ENCODE measurements around the gene RFX4.
"Not testable (repeated sequence)": the region's sequence is repeated elsewhere in the genome, so short reads cannot be mapped to it uniquely, and the experiment has no call there.

RFX4 gene

DNA sequence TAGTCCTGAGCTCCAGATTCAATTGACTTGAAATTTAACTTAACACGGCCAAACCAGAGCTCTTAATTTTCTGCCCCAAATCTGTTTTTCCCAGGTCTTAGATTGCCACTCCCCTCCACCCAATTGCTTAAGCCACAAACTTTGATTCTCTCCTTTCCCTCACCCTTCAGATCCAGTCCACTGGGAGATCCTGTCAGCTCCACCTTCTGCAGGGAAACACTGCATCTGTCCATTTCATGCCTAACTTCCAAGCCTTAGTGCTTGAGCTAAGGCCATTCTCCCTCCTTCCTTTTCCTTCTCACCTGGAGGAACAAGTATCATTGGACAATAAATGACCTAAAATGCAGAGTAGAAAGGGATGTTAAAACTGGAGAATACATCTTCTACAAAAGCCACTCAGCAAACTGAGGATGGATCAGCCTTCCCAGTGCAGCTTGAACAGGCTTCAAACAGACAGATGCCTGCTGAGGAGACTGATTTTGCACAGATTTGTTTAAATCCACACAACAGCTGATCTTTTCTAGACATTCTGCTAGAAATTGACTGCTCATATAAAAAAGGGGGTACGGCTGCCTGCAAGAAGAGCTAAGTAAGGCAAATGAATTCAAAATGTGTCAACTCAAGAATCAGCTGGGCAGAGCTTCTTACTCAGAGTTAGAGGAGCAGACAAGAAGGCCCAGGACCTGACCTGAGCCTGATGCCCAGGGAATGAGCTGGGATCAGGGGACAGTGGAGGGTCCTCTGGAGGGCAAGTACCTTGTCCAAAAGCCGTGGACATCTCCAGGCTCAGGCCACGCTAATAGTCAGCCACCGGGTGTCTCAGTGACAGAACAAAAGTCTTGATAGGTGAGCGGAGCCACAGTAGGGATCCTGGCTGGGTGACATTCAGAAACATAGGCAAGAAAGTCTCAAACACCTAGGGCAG lies 110.4 kb downstream of the RFX4 start:
- DNase-seq: no peak

DNA sequence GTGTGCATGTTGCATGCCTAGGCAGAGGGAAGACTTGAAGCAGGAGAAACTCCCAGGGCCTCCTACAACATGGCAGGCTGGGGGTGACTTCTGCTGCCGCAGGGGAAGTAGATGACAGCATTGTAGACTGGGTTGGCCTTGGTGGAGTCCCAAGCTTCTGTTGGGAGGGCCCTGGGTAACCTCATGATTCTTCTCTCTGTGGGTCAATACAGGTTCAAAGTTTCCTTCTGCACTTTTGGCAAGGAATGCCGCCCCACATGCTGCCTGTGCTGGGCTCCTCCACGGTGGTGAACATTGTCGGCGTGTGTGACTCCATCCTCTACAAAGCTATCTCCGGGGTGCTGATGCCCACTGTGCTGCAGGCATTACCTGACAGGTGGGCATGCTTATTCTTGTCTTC lies 113.3 kb downstream of the RFX4 start:
- no peak for DNase-seq

DNA sequence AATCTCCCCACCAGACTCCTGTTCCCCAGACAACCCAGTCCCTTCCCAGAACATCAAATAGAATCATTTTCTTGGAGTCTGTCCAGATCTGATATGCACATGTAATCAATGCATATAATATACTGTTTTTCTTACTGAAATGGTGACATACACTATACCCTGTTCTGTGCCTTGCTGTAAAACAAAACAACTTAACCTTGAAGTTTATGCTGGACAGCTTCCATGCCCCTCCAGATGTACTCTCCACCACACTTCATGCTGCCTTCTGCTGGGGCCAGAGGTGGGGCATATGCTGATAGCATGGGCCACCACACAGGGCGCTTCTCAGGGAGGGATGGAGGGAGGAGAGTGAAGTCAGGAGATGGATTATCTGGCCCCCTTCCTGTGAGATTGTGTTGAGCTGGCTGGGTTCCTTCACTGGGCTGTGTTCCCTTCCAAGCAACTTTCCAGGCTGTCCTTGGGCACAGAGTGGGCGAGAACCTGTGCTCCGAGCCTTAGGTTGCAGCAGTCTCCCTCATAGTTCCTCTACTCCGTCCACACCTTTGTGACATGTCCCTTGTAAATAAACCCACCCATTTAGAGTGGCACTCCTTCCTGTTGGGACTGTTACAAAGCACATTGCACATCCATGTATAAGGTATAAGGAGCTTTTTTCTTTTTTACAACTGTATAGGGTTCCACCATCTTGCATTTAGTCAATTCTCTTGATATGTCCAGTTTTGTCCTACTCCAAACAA lies 114.0 kb downstream of the RFX4 start:
- DNase-seq: no peak

DNA sequence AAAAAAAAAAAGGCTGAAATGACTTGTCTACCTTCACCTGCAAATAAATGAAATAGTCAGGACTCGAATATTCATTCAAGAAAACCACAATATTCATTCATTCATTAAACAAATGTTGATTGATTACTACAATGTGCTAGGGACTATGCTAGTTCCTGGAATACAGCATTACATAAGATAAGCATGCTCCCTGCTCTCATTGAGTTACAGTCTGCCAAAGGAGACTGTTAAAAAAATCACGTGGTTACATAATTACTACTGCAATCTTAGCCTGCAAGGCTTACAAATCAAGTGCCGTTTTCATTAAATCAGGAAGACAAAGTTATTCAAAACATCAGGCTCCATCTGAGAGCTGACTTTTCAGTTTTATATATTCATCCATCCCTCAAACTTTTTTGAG lies 121.3 kb downstream of the RFX4 start:
- no peak for DNase-seq

DNA sequence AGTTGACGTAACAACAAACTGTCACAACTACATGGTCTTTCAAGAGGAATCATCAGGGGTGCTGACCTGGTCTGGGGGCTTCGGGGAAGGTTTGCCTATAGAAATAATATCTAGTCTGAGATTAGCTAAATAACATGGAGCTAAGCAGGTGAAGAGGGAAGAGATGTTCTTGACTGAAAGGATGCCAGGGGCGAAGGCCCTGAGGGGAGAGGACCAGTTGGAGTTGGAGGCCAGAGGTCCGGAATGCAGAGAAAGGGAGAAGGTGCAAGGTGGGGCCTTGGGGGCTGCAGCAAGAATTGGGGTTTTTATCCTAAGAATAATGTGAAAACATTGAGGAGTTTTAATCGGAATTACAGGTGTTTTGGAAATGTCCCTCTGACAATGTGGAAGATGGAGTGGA lies 123.2 kb downstream of the RFX4 start:
- DNase-seq: no peak

DNA sequence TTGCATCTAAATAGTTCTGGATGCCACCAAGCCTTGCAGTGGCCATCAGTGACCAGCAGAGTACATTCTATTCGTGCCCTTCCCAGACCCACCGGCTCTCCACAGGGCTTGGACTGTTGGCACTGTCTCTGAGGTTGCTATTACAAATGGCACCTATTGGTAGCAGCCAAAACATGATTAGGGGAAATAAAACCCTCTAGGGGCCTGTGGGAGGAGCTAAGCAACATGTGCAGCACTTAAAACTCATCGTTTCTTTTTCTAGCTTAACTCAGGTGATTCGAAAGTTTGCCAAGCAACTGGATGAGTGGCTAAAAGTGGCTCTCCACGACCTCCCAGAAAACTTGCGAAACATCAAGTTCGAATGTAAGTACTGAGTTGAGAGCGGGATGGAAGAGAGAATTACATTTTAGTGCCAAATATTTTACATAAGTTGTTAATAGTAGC lies 126.3 kb downstream of the RFX4 start:
- no peak for DNase-seq

DNA sequence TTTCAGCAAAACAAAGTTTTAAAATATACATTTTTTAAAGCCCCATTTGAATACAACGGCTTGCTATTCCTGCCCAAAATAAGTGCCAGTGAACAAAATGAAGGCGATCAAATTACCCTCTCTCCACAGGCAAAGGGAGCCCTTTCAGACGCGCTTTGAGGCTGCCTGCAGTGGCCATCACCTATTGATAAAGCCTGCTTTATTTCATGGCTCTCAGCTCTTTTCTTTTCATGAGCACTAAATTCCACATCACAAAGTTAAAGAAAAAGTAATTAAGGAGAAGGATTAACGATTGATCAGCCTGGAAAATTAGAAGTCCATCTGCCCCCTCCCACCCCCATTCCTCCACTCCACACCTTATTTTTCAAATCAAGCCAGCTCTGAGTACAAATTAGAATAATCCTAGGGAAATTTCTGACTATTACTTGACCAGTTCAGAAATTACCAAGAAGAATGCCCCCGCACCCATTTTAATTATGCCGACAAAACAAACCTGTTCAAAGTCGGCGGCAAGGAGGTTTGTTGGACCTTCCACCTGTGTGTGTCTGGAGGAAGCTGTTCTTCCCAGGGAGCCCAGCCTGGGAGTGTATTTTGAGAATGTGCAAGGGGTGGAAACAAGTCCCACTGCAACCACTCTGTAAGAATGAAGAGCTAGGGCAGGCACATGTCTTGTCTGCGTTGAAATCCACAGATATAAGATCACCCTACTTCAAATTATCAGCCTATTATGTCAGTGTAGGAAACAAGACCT lies 127.5 kb downstream of the RFX4 start:
- DNase-seq: no peak

DNA sequence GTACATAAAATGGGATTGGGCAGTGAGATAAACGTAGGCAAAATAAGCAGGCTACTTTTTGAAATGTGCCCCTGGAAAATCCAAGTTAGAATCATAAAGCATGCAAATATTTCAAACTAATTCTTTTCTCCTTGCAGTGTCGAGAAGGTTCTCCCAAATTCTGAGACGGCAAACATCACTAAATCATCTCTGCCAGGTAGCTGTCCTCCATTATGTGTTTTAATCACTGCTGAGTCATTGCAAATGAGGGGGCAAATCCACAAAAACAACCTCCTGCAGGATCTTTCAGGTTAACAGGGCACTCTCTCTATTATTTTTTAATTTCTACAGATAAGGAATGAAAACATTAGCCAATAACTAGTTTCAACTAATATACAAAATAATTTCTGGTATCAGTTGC lies 128.5 kb downstream of the RFX4 start:
- no peak for DNase-seq

DNA sequence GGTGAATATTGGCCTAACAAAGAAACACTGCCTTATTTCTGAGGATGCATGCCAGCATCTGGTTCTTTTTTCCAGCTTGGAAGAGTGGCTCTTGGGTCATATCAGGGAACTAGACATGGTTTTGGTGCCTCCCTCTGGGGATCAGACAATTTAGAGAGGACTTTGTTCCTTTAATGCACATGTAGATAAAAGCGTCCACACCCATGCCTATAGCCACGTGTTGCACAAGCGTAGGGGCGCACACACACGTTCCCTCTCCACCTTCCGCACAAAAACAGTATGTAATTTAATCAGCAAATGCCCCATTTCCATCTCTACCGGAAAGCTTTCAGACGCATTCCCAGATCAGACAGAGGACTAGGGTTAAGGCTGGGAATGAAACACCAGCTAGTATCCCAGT lies 130.0 kb downstream of the RFX4 start:
- no peak for DNase-seq

DNA sequence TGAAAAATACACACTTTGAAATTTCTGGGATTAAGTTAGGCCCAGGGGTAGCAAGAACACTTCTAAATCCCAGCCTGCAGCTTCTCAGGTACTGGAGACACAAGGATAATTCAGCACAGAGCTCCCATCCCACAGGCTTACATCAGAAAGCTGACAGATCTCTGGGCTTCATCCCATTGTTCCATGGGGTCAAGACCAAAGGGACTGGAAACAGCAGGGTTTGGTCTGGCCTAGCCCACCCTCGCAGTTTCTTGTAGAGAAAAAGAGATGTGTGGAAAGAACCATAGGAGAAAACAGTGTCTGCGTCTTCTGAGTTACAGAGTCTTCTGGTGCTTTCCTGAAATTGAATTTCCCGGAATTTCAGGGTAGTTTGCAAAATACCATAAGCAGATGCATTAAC lies 132.1 kb downstream of the RFX4 start:
- no peak for DNase-seq

DNA sequence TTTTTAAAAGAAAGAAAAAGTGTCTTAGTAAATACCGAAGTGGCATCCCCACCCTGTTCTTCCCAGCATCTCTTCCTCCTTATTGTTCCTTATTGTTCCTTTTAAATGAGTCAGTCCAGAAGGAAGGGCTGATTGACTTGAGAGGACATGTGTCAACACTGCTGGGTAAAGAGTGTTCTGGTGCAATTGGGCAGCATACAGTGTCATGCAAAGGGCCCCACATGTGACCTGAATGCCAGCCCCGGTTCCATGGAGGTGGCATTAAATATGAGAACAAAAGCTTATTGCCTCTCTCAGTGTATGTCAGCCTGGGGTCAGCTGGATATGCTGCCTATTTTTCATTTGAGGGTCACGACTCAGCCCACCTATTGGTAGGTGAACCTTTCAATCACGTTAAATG lies 132.8 kb downstream of the RFX4 start:
- DNase-seq: no peak

DNA sequence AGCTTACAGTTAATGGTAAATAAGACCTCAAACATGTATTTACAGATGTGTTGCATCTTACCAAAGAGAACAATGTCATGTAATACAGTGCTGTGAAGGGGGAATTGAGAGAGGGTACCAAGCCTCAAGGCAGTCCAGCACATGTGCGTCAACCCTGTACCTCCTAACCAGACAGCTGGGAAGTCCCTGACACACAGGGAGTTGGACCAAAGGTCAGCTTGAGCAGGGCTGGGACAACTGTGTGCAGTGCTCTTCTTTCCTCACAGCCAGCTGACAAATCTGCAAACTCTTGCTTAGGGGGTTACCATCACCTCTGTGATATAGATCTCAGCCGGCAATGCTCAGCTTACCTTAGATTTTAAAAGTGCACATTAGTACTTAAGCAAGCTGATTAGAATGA lies 134.9 kb downstream of the RFX4 start:
- no peak for DNase-seq

DNA sequence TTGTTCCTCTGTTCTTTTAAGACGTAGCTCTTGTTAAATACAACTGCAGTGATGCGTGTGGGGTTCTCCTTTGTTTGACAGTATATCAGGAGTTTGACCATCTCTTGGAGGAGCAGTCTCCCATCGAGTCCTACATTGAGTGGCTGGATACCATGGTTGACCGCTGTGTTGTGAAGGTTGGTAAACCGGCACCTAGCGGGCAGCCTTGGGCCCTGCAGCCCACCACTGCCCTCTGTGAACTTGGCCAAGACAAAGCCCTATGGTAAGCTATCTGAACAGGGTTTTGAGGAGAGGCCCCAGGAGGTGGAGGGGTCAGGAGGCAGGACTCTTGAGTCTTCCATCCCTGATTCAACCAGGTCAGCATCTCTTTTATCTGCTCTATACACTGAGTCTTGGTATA lies 137.1 kb downstream of the RFX4 start:
- DNase-seq: no peak

DNA sequence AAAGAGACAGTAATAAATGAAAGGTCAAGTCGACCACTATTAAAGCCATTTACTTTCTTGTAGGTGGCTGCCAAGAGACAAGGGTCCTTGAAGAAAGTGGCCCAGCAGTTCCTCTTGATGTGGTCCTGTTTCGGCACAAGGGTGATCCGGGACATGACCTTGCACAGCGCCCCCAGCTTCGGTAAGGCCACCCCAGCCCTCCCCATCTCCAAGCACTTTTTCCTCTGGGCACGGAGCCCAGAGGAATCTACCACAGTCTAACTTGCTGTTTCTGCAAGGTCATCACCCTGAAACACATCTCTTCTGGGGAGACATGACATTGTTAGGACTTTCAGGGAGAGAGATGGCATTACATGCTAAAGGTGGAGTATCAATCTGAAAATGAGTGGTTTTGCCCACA lies 137.9 kb downstream of the RFX4 start:
- no peak for DNase-seq

DNA sequence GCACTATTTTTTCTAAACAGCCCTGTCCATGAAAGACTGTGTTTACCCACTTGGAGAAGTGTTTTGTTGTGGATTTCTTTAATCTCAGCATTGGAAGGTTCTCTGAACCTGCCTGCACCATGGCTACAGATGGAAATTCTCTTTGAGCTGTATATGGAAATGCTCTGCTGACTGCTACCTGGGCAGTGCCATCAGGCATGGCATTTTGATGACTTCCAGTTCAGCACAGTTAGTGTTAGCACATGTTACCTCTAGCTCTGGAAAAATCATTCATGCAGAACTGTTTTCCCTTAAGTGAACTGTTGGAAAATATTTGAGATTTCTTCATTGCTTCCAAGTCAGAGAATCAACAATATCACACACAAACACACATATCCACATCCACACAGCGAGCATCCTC lies 139.1 kb downstream of the RFX4 start:
- DNase-seq: no peak

DNA sequence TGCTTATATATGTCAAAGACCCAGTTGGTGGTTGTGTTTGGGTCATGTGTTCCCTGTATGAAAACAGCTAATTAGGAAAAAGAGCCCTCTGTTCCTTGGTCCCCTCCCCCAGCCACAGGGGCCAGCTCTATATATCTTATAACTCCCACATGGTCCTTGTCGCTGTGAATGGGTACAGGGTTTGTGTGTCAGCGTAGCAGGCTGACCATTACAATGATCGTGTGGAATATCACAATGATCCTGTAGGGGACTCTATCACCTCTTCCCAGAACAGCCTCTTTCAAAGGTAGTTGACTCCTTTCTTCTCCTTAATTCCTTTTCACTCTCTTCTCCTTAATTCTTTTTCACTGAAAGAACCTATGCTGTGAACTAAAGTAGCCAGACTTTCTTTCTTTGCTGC lies 140.0 kb downstream of the RFX4 start:
- DNase-seq: no peak

DNA sequence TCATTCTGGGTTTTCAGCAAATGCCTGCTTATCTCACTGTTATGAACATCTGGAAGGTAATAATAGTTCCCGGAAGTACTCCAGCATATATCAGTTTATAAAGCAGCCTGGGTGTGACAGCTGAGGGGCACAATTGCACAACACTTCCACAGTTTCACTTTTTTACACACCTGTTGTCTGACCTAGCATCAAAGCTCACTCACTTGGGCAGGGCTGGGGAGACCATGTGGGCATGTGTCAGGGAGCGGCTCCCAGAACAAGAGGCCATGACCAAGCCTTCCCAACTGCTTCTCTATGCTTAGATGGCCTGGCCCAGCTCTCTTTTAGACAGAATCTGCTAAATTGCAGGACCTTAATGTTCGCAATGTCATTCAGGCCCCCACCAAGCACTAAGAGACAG lies 140.6 kb downstream of the RFX4 start:
- DNase-seq: no peak

DNA sequence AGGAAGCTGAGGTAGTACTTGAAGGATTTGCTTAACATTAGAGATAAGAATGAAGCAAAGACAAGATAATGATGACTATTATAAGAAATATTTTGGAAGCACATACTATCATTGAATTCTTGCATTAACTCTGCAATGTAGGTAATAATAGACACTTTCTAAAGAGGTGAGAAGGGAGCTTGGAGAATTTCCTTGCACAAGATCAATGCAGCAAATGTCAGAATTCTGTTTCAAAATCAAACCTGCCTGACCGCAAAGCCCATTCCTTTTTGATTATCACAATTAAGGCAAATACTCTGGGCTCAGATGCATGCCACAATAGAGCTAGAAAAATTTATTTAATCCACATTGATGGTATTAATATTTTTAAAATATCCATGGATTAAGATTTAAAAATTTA lies 141.3 kb downstream of the RFX4 start:
- no peak for DNase-seq

DNA sequence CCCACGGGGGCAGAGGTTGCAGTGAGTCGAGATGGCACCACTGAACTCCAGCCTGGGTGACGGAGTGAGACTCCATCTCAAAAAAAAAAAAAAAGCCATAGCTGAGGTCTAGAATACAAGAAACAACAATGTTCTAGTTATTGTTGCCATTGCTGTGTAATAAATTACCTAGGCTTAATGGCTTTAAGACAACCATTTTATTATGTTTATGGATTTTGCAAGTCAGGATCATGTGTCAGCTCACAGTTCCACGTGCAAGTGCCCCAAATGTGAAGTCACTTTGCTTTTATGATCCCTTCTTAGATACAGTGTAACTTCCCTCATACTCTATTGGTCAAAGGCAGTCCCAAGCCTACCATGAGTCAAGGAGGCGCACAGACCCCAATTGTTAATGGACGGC lies 142.1 kb downstream of the RFX4 start:
- no peak for DNase-seq

DNA sequence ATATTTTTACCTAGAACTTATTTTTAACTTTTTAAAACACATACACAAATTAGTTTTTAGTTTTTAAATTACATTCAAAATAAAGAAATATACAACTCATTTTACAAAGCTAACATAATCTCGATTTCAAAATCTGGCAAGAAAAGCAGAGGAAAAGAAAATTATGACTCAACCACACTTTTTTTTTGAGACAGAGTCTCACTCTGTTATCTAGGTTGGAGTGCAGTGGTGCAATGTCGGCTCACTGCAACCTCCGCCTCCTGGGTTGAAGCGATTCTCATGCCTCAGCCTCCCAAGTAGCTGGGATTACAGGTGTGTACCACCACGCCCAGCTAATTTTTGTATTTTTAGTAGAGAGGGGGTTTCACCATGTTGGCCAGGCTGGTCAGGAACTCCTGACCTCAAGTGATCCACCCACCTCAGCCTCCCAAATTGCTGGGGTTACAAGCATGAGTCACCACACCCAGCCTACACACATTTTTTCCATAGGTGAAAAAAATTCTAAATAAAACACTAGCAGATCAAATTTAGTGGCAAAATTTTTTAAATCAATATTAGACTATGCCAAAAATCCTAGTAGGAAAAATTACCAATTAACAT lies 143.9 kb downstream of the RFX4 start:
- DNase-seq: not testable (repeated sequence)

DNA sequence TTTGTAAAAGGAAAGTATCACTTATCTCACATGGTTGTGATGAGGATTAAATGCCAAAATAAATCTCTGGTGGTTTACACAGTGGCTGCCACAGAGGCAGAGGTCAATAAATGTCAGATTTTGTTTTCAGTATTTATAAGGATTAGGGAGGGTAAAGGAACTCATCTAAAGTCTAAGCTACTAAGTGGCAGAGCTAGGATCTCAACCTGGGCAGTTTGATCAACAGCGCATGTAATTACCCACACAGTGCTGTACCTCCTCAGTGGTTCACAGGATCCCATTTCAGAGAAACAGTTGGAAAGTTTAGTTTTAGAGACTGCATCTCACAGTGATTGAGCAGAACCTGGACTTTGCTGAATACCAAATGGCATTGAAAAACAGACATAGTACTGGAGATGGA lies 146.8 kb downstream of the RFX4 start:
- DNase-seq: no peak

DNA sequence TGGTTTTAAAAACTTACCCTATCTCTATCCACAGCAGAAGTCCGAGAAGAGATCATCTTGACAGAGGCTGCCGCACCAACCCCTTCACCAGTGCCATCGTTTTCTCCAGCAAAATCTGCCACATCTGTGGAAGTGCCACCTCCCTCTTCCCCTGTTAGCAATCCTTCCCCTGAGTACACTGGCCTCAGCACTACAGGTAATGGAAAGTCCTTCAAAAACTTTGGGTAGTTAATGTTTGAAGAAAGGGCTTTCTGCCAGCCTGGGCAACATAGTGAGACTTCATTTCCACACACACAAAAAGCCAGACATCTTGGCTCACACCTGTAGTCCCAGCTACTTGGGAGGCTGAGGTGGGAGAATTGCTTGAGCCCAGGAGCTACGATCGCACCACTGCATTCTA lies 150.1 kb downstream of the RFX4 start:
- DNase-seq: no peak

DNA sequence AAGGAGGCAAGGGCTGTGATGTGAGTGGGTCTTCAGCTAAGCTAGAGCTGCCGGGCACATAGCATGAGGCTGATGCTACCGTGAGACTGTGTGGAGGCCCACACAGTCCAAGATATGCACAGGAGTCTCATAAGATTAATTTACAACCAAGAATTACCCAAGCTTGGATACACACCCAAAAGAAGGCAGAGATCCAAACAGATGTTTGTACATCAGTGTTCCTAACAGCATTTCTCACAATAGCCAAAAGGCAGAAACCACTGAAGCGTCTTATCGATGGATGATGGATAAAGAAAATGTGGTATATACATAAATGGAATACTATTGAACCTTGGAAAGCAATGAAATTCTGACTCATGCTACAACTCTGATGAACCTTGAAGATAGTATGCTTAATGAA lies 150.9 kb downstream of the RFX4 start:
- no peak for DNase-seq
